ENCODE results near the gene HTATIP2. TPM values are rescaled to one million over a fixed set of nuclear protein-coding genes. Genes with fewer than 3 reads are reported as not detected.

Gene HTATIP2
- total and polyA plus RNA-seq, 3 donors from 2014 or later, result 20.7 to 46.1 (median 24.0) TPM

- no peak for DNase-seq
- intact Hi-C loops (cut with DNase I; ENCODE audit: low total_unique reads), result no loop called here
Measured at GRCh38 chr11:20367313-20367948, 3.9 kb downstream of the HTATIP2 start.

GRCh38 chr11:20368438-20368837, 4.9 kb downstream of the HTATIP2 start:
- no peak overlapping the region for H3K27ac ChIP-seq
- no peak for DNase-seq
- TF ChIP-seq POLR2A (IDR thresholded peaks at IDR 0.05), result no peak
- TF ChIP-seq CTCF (IDR thresholded peaks at IDR 0.05), result no peak

More at GRCh38 chr11:20367313-20367948, 3.9 kb downstream of the HTATIP2 start:
- Histone ChIP-seq H3K27me3 (no peaks in the 10 kb centered on the region), H3K9me3 (no peaks in the 10 kb centered on the region), H3K36me3 (ENCODE audit: low read depth, missing control alignments) (no peaks in the 10 kb centered on the region), H3K27ac (no peak overlapping the region), H3K4me3 (no peak overlapping the region), H3K4me1 (peaks cover 8% of the 10 kb centered on the region)
- WGBS, 2 donors, result 78 to 87% methylated on average over 9 of the region's 9 CpGs
- TF ChIP-seq POLR2A (IDR thresholded peaks at IDR 0.05), result no peak
- TF ChIP-seq CTCF (IDR thresholded peaks at IDR 0.05), result no peak

GRCh38 chr11:20369826-20370225, 6.3 kb downstream of the HTATIP2 start:
- no peak overlapping the region for H3K4me3 ChIP-seq
- intact Hi-C loops (cut with DNase I; ENCODE audit: low total_unique reads), result no loop called here
- no peak overlapping the region for H3K27ac ChIP-seq
- H3K4me1 ChIP-seq, result peaks cover under 1% of the 10 kb centered on the region
- no peaks in the 10 kb centered on the region for H3K36me3 ChIP-seq (ENCODE audit: low read depth, missing control alignments)
- DNase-seq, result no peak
- no peak for TF ChIP-seq CTCF (IDR thresholded peaks at IDR 0.05)
- no peak for TF ChIP-seq POLR2A (IDR thresholded peaks at IDR 0.05)
- no peaks in the 10 kb centered on the region for H3K9me3 ChIP-seq
- no peaks in the 10 kb centered on the region for H3K27me3 ChIP-seq

More at GRCh38 chr11:20368438-20368837, 4.9 kb downstream of the HTATIP2 start:
- H3K4me1 ChIP-seq, result peaks cover 8% of the 10 kb centered on the region
- no peak overlapping the region for H3K4me3 ChIP-seq
- no peaks in the 10 kb centered on the region for H3K9me3 ChIP-seq
- H3K27me3 ChIP-seq, result no peaks in the 10 kb centered on the region
- no peaks in the 10 kb centered on the region for H3K36me3 ChIP-seq (ENCODE audit: low read depth, missing control alignments)
- intact Hi-C loops (cut with DNase I; ENCODE audit: low total_unique reads), result no loop called here

- intact Hi-C loops (cut with DNase I; ENCODE audit: low total_unique reads), result no loop called here
- TF ChIP-seq POLR2A (IDR thresholded peaks at IDR 0.05), result no peak
- TF ChIP-seq CTCF (IDR thresholded peaks at IDR 0.05), result no peak
- H3K27me3 ChIP-seq, result no peaks in the 10 kb centered on the region
- no peak overlapping the region for H3K4me3 ChIP-seq
- H3K4me1 ChIP-seq, result no peaks in the 10 kb centered on the region
- no peak overlapping the region for H3K27ac ChIP-seq
- H3K9me3 ChIP-seq, result no peaks in the 10 kb centered on the region
- 63 to 65% methylated on average over 5 of the region's 5 CpGs for WGBS, 2 donors
- no peak for DNase-seq
- H3K36me3 ChIP-seq (ENCODE audit: low read depth, missing control alignments), result no peaks in the 10 kb centered on the region
Measured at GRCh38 chr11:20372081-20372626, 8.6 kb downstream of the HTATIP2 start.

- Histone ChIP-seq H3K36me3 (ENCODE audit: low read depth, missing control alignments) (no peaks in the 10 kb centered on the region), H3K27ac (no peak overlapping the region), H3K27me3 (no peaks in the 10 kb centered on the region), H3K9me3 (no peaks in the 10 kb centered on the region), H3K4me3 (no peak overlapping the region), H3K4me1 (no peaks in the 10 kb centered on the region)
- TF ChIP-seq POLR2A (IDR thresholded peaks at IDR 0.05) (no peak), CTCF (IDR thresholded peaks at IDR 0.05) (no peak)
- intact Hi-C loops (cut with DNase I; ENCODE audit: low total_unique reads), result no loop called here
- 90 to 91% methylated on average over 13 of the region's 13 CpGs for WGBS, 2 donors
- no peak for DNase-seq
Measured at GRCh38 chr11:20373147-20373546, 9.6 kb downstream of the HTATIP2 start.

All from testis (tissue), 3 donors.